ENCODE data around the gene ABHD16A. TPM values are rescaled to one million over a fixed set of nuclear protein-coding genes. Genes with fewer than 3 reads are reported as not detected.

The ABHD16A gene
- total RNA-seq, 2 experiments from 2014 or later: 28.6 to 32.7 TPM

GRCh38 chr6:31642798-31643570 is 60.1 kb downstream of the ABHD16A start:
- TF ChIP-seq EZH2phosphoT487 (IDR thresholded peaks at IDR 0.05; ENCODE audit: borderline replicate concordance, low read depth, low read length) (no peak), CTCF (conservative IDR thresholded peaks at IDR 0.05; ENCODE audit: low read length) (no peak)
- no peak for DNase-seq (ENCODE audit: low spot score)
- no peaks in the 10 kb centered on the region for H4K20me1 ChIP-seq (ENCODE audit: insufficient read depth, low read length)
- no peak overlapping the region for H2AFZ ChIP-seq (ENCODE audit: low read length)
- H3K79me2 ChIP-seq (ENCODE audit: insufficient read depth, low read depth, low read length): no peaks in the 10 kb centered on the region
- H3K27ac ChIP-seq (ENCODE audit: low read depth, low read length, poor library complexity, severe bottlenecking): no peak overlapping the region
- H3K4me1 ChIP-seq (ENCODE audit: insufficient read depth, low read length, poor library complexity, severe bottlenecking): peaks cover 3% of the 10 kb centered on the region
- peaks cover 93% of the 10 kb centered on the region for H3K36me3 ChIP-seq (ENCODE audit: insufficient read depth, low read length)
- BruUV-seq (replicated peaks): no TSS peak
- intact Hi-C loops (cut with micrococcal nuclease; ENCODE audit: unreplicated experiment): no loop called here
- POLR2A ChIA-PET: interaction anchor here (0.6 to 1.2 kb wide), 3 partner anchors 16 to 63 kb away, joined by 3 to 4 read pairs (median 3); no protein-coding TSS in a partner anchor
- H3K9me3 ChIP-seq (ENCODE audit: low read length): no peaks in the 10 kb centered on the region
- no peak overlapping the region for H3K4me2 ChIP-seq (ENCODE audit: low read length)
- no peaks in the 10 kb centered on the region for H3K9me2 ChIP-seq (ENCODE audit: insufficient read depth, low read length)
- CTCF ChIA-PET (ENCODE audit: unreplicated experiment): no interaction called here
- H3K4me3 ChIP-seq (ENCODE audit: low read depth, low read length, poor library complexity, severe bottlenecking): no peak overlapping the region

GRCh38 chr6:31641370-31641769 is 61.8 kb downstream of the ABHD16A start:
- peaks cover 96% of the 10 kb centered on the region for H3K36me3 ChIP-seq (ENCODE audit: insufficient read depth, low read length)
- H3K27ac ChIP-seq (ENCODE audit: low read depth, low read length, poor library complexity, severe bottlenecking): no peak overlapping the region
- ChIA-PET POLR2A (no interaction called here), CTCF (ENCODE audit: unreplicated experiment) (no interaction called here)
- no TSS peak for BruUV-seq (replicated peaks)
- no peaks in the 10 kb centered on the region for H3K79me2 ChIP-seq (ENCODE audit: insufficient read depth, low read depth, low read length)
- H3K9me3 ChIP-seq (ENCODE audit: low read length): no peaks in the 10 kb centered on the region
- peaks cover 10% of the 10 kb centered on the region for H3K4me1 ChIP-seq (ENCODE audit: insufficient read depth, low read length, poor library complexity, severe bottlenecking)
- intact Hi-C loops (cut with micrococcal nuclease; ENCODE audit: unreplicated experiment): no loop called here
- no peak for DNase-seq (ENCODE audit: low spot score)
- H4K20me1 ChIP-seq (ENCODE audit: insufficient read depth, low read length): no peaks in the 10 kb centered on the region
- TF ChIP-seq CTCF (conservative IDR thresholded peaks at IDR 0.05; ENCODE audit: low read length) (no peak), EZH2phosphoT487 (IDR thresholded peaks at IDR 0.05; ENCODE audit: borderline replicate concordance, low read depth, low read length) (no peak)
- no peak overlapping the region for H2AFZ ChIP-seq (ENCODE audit: low read length)
- H3K4me3 ChIP-seq (ENCODE audit: low read depth, low read length, poor library complexity, severe bottlenecking): no peak overlapping the region
- H3K4me2 ChIP-seq (ENCODE audit: low read length): no peak overlapping the region
- no peaks in the 10 kb centered on the region for H3K9me2 ChIP-seq (ENCODE audit: insufficient read depth, low read length)

GRCh38 chr6:31640612-31641011 is 62.5 kb downstream of the ABHD16A start:
- no peak for DNase-seq (ENCODE audit: low spot score)
- Histone ChIP-seq H3K4me3 (ENCODE audit: low read depth, low read length, poor library complexity, severe bottlenecking) (no peak overlapping the region), H3K27ac (ENCODE audit: low read depth, low read length, poor library complexity, severe bottlenecking) (no peak overlapping the region), H3K9me3 (ENCODE audit: low read length) (no peaks in the 10 kb centered on the region), H3K4me1 (ENCODE audit: insufficient read depth, low read length, poor library complexity, severe bottlenecking) (peaks cover 10% of the 10 kb centered on the region), H2AFZ (ENCODE audit: low read length) (no peak overlapping the region), H4K20me1 (ENCODE audit: insufficient read depth, low read length) (no peaks in the 10 kb centered on the region), H3K79me2 (ENCODE audit: insufficient read depth, low read depth, low read length) (no peaks in the 10 kb centered on the region), H3K9me2 (ENCODE audit: insufficient read depth, low read length) (no peaks in the 10 kb centered on the region), H3K36me3 (ENCODE audit: insufficient read depth, low read length) (peaks cover 96% of the 10 kb centered on the region), H3K4me2 (ENCODE audit: low read length) (no peak overlapping the region)
- POLR2A ChIA-PET: interaction anchor here (0.5 to 1.6 kb wide), 3 partner anchors 18 to 100 kb away, joined by 3 to 9 read pairs (median 4); no protein-coding TSS in a partner anchor
- TF ChIP-seq EZH2phosphoT487 (IDR thresholded peaks at IDR 0.05; ENCODE audit: borderline replicate concordance, low read depth, low read length) (no peak), CTCF (conservative IDR thresholded peaks at IDR 0.05; ENCODE audit: low read length) (no peak)
- CTCF ChIA-PET (ENCODE audit: unreplicated experiment): no interaction called here
- intact Hi-C loops (cut with micrococcal nuclease; ENCODE audit: unreplicated experiment): no loop called here
- TSS peak; percentile 88 for BruUV-seq (replicated peaks)

Measured in OCI-LY7 (cell line).